HG02571 (cell line): ENCODE results near the gene SAMD4A.
"Not testable (repeated sequence)": the region's sequence is repeated elsewhere in the genome, so short reads cannot be mapped to it uniquely, and the experiment has no call there.

Experiments
- ATAC-seq: cut with Tn5 transposase; IDR thresholded peaks from one replicate; pipeline ENCODE4 v1.9.1; 2021; ENCODE audit warnings: mild to moderate bottlenecking, moderate library complexity; ENCODE audit not compliant: unreplicated experiment

The SAMD4A gene

GRCh38 chr14:54789781-54790480, 223.0 kb downstream of the SAMD4A start:
- ATAC-seq: no peak

- ATAC-seq: no peak
Observed at GRCh38 chr14:54791001-54791400, 224.1 kb downstream of the SAMD4A start.

GRCh38 chr14:54792288-54792687, 225.4 kb downstream of the SAMD4A start:
- no peak for ATAC-seq

- no peak for ATAC-seq
Observed at GRCh38 chr14:54794159-54794558, 227.2 kb downstream of the SAMD4A start.

GRCh38 chr14:54794796-54795195, 227.9 kb downstream of the SAMD4A start:
- ATAC-seq: no peak

- no peak for ATAC-seq
Observed at GRCh38 chr14:54796961-54797360, 230.0 kb downstream of the SAMD4A start.

GRCh38 chr14:54797556-54797955, 230.6 kb downstream of the SAMD4A start:
- no peak for ATAC-seq

GRCh38 chr14:54797986-54798385, 231.1 kb downstream of the SAMD4A start:
- ATAC-seq: no peak

GRCh38 chr14:54798465-54799124, 231.7 kb downstream of the SAMD4A start:
- ATAC-seq: no peak

GRCh38 chr14:54801482-54801881, 234.6 kb downstream of the SAMD4A start:
- not testable (repeated sequence) for ATAC-seq

- no peak for ATAC-seq
Observed at GRCh38 chr14:54803396-54803795, 236.5 kb downstream of the SAMD4A start.

- ATAC-seq: no peak
Observed at GRCh38 chr14:54803926-54804537, 237.1 kb downstream of the SAMD4A start.

GRCh38 chr14:54804538-54805041, 237.7 kb downstream of the SAMD4A start:
- ATAC-seq: no peak

- ATAC-seq: no peak
Observed at GRCh38 chr14:54805070-54805444, 238.1 kb downstream of the SAMD4A start.

GRCh38 chr14:54805445-54806322, 238.8 kb downstream of the SAMD4A start:
- ATAC-seq: no peak

- no peak for ATAC-seq
Observed at GRCh38 chr14:54806616-54807015, 239.7 kb downstream of the SAMD4A start.

- no peak for ATAC-seq
Observed at GRCh38 chr14:54807428-54807827, 240.5 kb downstream of the SAMD4A start.

GRCh38 chr14:54807881-54808280, 241.0 kb downstream of the SAMD4A start:
- no peak for ATAC-seq

GRCh38 chr14:54808326-54809161, 241.6 kb downstream of the SAMD4A start:
- ATAC-seq: no peak

- no peak for ATAC-seq
Observed at GRCh38 chr14:54809767-54810166, 242.8 kb downstream of the SAMD4A start.
